ENCODE data around the gene INAVA. TPM values are rescaled to one million over a fixed set of nuclear protein-coding genes. Genes with fewer than 3 reads are reported as not detected.

Gene INAVA
- total RNA-seq, 2 donors from 2014 or later = 59.5 to 61.5 TPM

- peaks cover 3% of the 10 kb centered on the region for H3K36me3 Mint-ChIP-seq (ENCODE audit: low read depth)
- TF ChIP-seq CTCF (conservative IDR thresholded peaks at IDR 0.05) = no peak
- H3K9me3 ChIP-seq (ENCODE audit: control insufficient read depth, low read length) = no peaks in the 10 kb centered on the region
- DNase-seq = no peak
- no peaks in the 10 kb centered on the region for H3K27me3 Mint-ChIP-seq (ENCODE audit: insufficient read depth)
- no peaks in the 10 kb centered on the region for H3K36me3 ChIP-seq (ENCODE audit: control insufficient read depth, insufficient read depth, low read length)
- H3K4me3 Mint-ChIP-seq = peak overlapping the region; percentile 93
- H3K4me3 ChIP-seq (ENCODE audit: low read length) = peak overlapping the region; percentile 91
- H3K27me3 ChIP-seq (ENCODE audit: control insufficient read depth, insufficient read depth, low read length, poor library complexity, severe bottlenecking) = no peaks in the 10 kb centered on the region
- H3K9ac ChIP-seq (ENCODE audit: extremely low read depth, low read length, poor library complexity, severe bottlenecking) = peak overlapping the region; percentile 99
- H3K27ac Mint-ChIP-seq = peak overlapping the region; percentile 98
- H3K4me1 Mint-ChIP-seq = peaks cover 66% of the 10 kb centered on the region
- H3K9me3 Mint-ChIP-seq = no peaks in the 10 kb centered on the region
- H3K27ac ChIP-seq (ENCODE audit: low read depth, low read length) = no peak overlapping the region
- H3K4me1 ChIP-seq (ENCODE audit: control insufficient read depth, insufficient read depth, low read length) = peaks cover 44% of the 10 kb centered on the region
Observed at GRCh38 chr1:200892958-200893357, 1.7 kb upstream of the INAVA start.

GRCh38 chr1:200893411-200893901 lies 1.2 kb upstream of the INAVA start:
- H3K27me3 ChIP-seq (ENCODE audit: control insufficient read depth, insufficient read depth, low read length, poor library complexity, severe bottlenecking) = no peaks in the 10 kb centered on the region
- H3K27ac ChIP-seq (ENCODE audit: low read depth, low read length) = no peak overlapping the region
- Mint-ChIP-seq H3K9me3 (no peaks in the 10 kb centered on the region), H3K4me3 (peak overlapping the region; percentile 93), H3K4me1 (peaks cover 66% of the 10 kb centered on the region), H3K27ac (peak overlapping the region; percentile 90), H3K27me3 (ENCODE audit: insufficient read depth) (no peaks in the 10 kb centered on the region), H3K36me3 (ENCODE audit: low read depth) (peaks cover 8% of the 10 kb centered on the region)
- H3K4me1 ChIP-seq (ENCODE audit: control insufficient read depth, insufficient read depth, low read length) = peaks cover 44% of the 10 kb centered on the region
- H3K9me3 ChIP-seq (ENCODE audit: control insufficient read depth, low read length) = no peaks in the 10 kb centered on the region
- peak overlapping the region; percentile 91 for H3K4me3 ChIP-seq (ENCODE audit: low read length)
- no peak for TF ChIP-seq CTCF (conservative IDR thresholded peaks at IDR 0.05)
- DNase-seq = peak; percentile 65
- peaks cover 3% of the 10 kb centered on the region for H3K36me3 ChIP-seq (ENCODE audit: control insufficient read depth, insufficient read depth, low read length)
- WGBS, 2 experiments (ENCODE audit: insufficient coverage in 1 of 2, insufficient read length in 1 of 2) = 36% methylated on average over 5 to 6 of the region's 6 CpGs
- H3K9ac ChIP-seq (ENCODE audit: extremely low read depth, low read length, poor library complexity, severe bottlenecking) = peak overlapping the region; percentile 99

GRCh38 chr1:200895443-200895789 lies 716 bp downstream of the INAVA start:
- H3K36me3 ChIP-seq (ENCODE audit: control insufficient read depth, insufficient read depth, low read length) = peaks cover 9% of the 10 kb centered on the region
- H3K4me1 Mint-ChIP-seq = peaks cover 55% of the 10 kb centered on the region
- H3K27ac Mint-ChIP-seq = peak overlapping the region; percentile 90
- H3K9me3 Mint-ChIP-seq = no peaks in the 10 kb centered on the region
- 81 to 90% methylated on average over 7 to 8 of the region's 8 CpGs for WGBS, 2 experiments (ENCODE audit: insufficient coverage in 1 of 2, insufficient read length in 1 of 2)
- H3K4me1 ChIP-seq (ENCODE audit: control insufficient read depth, insufficient read depth, low read length) = peaks cover 44% of the 10 kb centered on the region
- H3K27me3 Mint-ChIP-seq (ENCODE audit: insufficient read depth) = no peaks in the 10 kb centered on the region
- no peak for DNase-seq
- H3K4me3 ChIP-seq (ENCODE audit: low read length) = peak overlapping the region; percentile 65
- no peaks in the 10 kb centered on the region for H3K9me3 ChIP-seq (ENCODE audit: control insufficient read depth, low read length)
- H3K27ac ChIP-seq (ENCODE audit: low read depth, low read length) = no peak overlapping the region
- H3K4me3 Mint-ChIP-seq = peak overlapping the region; percentile 93
- no peaks in the 10 kb centered on the region for H3K27me3 ChIP-seq (ENCODE audit: control insufficient read depth, insufficient read depth, low read length, poor library complexity, severe bottlenecking)
- TF ChIP-seq CTCF (conservative IDR thresholded peaks at IDR 0.05) = no peak
- H3K9ac ChIP-seq (ENCODE audit: extremely low read depth, low read length, poor library complexity, severe bottlenecking) = no peak overlapping the region
- peaks cover 25% of the 10 kb centered on the region for H3K36me3 Mint-ChIP-seq (ENCODE audit: low read depth)

Data from endodermal cell (in vitro differentiated cells).